K562 (cell line): ENCODE data around the gene ARHGAP9. TPM values are rescaled to one million over a fixed set of nuclear protein-coding genes. Genes with fewer than 3 reads are reported as not detected.

ENCODE experiments used
- NCOA6 ChIP-seq: fragments of 450-650 bp; IDR thresholded peaks from 2 replicates; pipeline ENCODE4 v1.6.1; 2017; ENCODE audit warnings: mild to moderate bottlenecking
- PRDM10 ChIP-seq: fragments of 450-650 bp; IDR thresholded peaks from 2 replicates; pipeline ENCODE4 v1.6.1; 2018; ENCODE audit not compliant: partially characterized antibody
- TCF7L2 ChIP-seq: fragments of 150-350 bp; IDR thresholded peaks from 2 replicates; pipeline ENCODE4 v1.6.1; 2016; ENCODE audit warnings: low read depth, mild to moderate bottlenecking, low read length, moderate library complexity
- ZBTB17 ChIP-seq: fragments of 450-650 bp; formaldehyde crosslinking; IDR thresholded peaks from 2 replicates; pipeline ENCODE4 v1.4.0; 2020; ENCODE audit warnings: mild to moderate bottlenecking
- ZMIZ1 ChIP-seq, 2 experiments: fragments of 150-350 bp in 1 of 2; IDR thresholded peaks; 2 replicates each; pipeline ENCODE4 v1.6.1; 2012 to 2016; ENCODE audit warnings: low read depth in 2 of 2, low read length in 2 of 2, mild to moderate bottlenecking in 1 of 2, moderate library complexity in 1 of 2
- polyA plus RNA-seq, 8 experiments: library from polyadenylated mRNA; depleted of rRNA in 4 of 8; stranded (reverse) in 5 of 8; unstranded in 3 of 8; fragments of >200 nt; fragmentation: Nextera tagmentation in 2 of 8; fragmentation: Illumina TruSeq in 1 of 8; extraction: Ambion mirVana in 2 of 8; extraction: Trizol in 1 of 8; gene quantifications; 2 replicates each; pipeline versions ENCODE4 v1.2.1 to v1.2.3, GENCODE V29; 2011 to 2014; ENCODE audit warnings: inconsistent platforms in 1 of 8, missing spikeins in 1 of 8
- total RNA-seq, 7 experiments: library from RNA; depleted of rRNA in 6 of 7; stranded (reverse); fragments of >200 nt in 6 of 7; fragmentation: Illumina TruSeq in 2 of 7; extraction: Trizol in 2 of 7; gene quantifications; 2 replicates each; pipeline versions ENCODE4 v1.2.1 to v1.2.3, GENCODE V29; 2011 to 2021; ENCODE audit warnings: low replicate concordance in 1 of 7
- TF ChIP-seq, protein P1 (sequence below): fragments of 200-600 bp; sonication (generic); IDR thresholded peaks from one replicate; pipeline ENCODE4 v1.6.1; 2012; ENCODE audit warnings: mild to moderate bottlenecking, low read depth, low read length, inconsistent platforms

The ARHGAP9 gene
- total and polyA plus RNA-seq, 9 of the 15 experiments (the other 6 are each of a cell fraction or from before 2014, with no cell fraction given) = 1.5 to 10.2 (median 5.1) TPM

DNA sequence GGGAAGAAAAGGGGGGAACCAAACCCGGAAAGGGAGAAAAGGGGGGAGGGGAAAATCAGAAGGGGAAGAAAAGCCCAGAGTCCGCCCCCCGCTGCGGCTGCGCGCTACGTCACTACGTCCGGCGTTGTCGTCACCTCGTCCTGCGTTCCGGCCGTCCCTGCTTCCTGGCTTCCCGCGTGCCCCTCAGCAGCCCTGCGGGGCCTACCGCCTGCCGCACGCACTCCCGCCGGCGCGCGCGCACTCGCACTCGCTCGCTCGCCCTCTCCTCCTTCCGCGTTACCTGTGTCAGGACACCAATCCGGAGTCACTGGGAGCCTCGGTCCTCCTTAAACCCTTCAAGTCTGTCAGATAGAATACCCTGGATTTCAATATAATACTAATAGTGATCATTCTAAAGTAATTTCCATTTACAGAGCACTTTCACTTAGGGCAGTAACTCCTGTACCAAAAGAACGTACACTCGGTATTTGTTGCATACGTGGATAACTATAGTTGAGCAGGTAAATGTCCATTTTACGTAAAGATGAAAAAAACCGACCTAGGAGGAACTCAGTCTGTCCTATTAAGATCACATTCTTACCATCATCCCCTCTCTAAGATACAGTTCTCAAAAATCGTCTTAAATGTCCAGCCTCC is 48.6 kb downstream of the ARHGAP9 start, which contains the start of gene R3HDM2 (continued):
- TF ChIP-seq, protein P1, sequence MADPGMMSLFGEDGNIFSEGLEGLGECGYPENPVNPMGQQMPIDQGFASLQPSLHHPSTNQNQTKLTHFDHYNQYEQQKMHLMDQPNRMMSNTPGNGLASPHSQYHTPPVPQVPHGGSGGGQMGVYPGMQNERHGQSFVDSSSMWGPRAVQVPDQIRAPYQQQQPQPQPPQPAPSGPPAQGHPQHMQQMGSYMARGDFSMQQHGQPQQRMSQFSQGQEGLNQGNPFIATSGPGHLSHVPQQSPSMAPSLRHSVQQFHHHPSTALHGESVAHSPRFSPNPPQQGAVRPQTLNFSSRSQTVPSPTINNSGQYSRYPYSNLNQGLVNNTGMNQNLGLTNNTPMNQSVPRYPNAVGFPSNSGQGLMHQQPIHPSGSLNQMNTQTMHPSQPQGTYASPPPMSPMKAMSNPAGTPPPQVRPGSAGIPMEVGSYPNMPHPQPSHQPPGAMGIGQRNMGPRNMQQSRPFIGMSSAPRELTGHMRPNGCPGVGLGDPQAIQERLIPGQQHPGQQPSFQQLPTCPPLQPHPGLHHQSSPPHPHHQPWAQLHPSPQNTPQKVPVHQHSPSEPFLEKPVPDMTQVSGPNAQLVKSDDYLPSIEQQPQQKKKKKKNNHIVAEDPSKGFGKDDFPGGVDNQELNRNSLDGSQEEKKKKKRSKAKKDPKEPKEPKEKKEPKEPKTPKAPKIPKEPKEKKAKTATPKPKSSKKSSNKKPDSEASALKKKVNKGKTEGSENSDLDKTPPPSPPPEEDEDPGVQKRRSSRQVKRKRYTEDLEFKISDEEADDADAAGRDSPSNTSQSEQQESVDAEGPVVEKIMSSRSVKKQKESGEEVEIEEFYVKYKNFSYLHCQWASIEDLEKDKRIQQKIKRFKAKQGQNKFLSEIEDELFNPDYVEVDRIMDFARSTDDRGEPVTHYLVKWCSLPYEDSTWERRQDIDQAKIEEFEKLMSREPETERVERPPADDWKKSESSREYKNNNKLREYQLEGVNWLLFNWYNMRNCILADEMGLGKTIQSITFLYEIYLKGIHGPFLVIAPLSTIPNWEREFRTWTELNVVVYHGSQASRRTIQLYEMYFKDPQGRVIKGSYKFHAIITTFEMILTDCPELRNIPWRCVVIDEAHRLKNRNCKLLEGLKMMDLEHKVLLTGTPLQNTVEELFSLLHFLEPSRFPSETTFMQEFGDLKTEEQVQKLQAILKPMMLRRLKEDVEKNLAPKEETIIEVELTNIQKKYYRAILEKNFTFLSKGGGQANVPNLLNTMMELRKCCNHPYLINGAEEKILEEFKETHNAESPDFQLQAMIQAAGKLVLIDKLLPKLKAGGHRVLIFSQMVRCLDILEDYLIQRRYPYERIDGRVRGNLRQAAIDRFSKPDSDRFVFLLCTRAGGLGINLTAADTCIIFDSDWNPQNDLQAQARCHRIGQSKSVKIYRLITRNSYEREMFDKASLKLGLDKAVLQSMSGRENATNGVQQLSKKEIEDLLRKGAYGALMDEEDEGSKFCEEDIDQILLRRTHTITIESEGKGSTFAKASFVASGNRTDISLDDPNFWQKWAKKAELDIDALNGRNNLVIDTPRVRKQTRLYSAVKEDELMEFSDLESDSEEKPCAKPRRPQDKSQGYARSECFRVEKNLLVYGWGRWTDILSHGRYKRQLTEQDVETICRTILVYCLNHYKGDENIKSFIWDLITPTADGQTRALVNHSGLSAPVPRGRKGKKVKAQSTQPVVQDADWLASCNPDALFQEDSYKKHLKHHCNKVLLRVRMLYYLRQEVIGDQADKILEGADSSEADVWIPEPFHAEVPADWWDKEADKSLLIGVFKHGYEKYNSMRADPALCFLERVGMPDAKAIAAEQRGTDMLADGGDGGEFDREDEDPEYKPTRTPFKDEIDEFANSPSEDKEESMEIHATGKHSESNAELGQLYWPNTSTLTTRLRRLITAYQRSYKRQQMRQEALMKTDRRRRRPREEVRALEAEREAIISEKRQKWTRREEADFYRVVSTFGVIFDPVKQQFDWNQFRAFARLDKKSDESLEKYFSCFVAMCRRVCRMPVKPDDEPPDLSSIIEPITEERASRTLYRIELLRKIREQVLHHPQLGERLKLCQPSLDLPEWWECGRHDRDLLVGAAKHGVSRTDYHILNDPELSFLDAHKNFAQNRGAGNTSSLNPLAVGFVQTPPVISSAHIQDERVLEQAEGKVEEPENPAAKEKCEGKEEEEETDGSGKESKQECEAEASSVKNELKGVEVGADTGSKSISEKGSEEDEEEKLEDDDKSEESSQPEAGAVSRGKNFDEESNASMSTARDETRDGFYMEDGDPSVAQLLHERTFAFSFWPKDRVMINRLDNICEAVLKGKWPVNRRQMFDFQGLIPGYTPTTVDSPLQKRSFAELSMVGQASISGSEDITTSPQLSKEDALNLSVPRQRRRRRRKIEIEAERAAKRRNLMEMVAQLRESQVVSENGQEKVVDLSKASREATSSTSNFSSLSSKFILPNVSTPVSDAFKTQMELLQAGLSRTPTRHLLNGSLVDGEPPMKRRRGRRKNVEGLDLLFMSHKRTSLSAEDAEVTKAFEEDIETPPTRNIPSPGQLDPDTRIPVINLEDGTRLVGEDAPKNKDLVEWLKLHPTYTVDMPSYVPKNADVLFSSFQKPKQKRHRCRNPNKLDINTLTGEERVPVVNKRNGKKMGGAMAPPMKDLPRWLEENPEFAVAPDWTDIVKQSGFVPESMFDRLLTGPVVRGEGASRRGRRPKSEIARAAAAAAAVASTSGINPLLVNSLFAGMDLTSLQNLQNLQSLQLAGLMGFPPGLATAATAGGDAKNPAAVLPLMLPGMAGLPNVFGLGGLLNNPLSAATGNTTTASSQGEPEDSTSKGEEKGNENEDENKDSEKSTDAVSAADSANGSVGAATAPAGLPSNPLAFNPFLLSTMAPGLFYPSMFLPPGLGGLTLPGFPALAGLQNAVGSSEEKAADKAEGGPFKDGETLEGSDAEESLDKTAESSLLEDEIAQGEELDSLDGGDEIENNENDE = no peak
- peak; percentile 40 for TF ChIP-seq PRDM10
- no peak for TF ChIP-seq ZMIZ1 (IDR thresholded peaks at IDR 0.05; ENCODE audit: low read depth in 2 of 2, low read length in 2 of 2)
- no peak for TF ChIP-seq TCF7L2
- TF ChIP-seq NCOA6 = peak; percentile 90
- peak; percentile 25; the same call in 1 of the 2 replicates for TF ChIP-seq ZBTB17 (CRISPR knock-in tag)
